Medulla oblongata (tissue), 1 donor: ENCODE results near the gene PDE10A.

Source experiments
- DNase-seq: peaks from one replicate; pipeline ENCODE4 v3.0.0-alpha.2; 2015; ENCODE audit errors: extremely low spot score

PDE10A gene

DNA sequence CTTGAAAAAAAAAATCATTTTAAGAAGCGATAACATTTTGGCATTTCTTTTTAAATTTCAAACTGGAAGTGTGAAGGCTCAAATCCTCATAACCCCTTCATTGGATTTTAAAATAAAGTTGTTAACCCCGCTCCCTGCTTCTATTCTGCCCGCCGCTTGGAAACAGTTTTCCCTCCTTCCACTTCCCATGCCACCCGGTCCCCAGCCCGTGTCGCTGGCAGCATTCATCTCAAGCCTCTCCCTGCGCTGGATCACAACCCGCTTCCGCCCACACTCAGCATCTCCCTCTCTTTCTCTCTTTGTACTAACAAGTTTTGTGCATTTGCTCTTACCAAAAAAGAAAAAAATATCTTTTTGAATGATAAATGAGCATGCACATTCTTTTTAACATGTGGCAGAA, 15.4 kb upstream of the PDE10A start:
- no peak for DNase-seq

DNA sequence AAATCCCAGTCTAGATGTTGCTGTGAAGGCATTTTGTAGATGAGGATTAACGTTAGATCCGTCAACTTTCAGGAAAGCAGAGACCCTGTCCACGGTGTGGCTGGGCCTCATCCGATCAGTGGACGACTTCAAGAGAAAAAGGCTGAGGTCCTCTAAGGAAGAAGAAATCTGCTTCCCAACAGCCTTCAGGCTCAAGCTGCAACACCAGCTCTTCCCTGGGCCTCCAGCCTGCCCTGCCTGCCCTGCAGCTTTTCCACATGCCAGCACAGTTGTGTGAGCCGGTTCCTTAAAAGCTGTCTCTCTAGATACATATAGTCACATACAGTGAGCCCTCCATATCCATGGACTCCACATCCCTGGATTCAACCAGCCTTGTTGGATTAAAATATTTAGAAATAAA, 14.1 kb upstream of the PDE10A start:
- no peak for DNase-seq

DNA sequence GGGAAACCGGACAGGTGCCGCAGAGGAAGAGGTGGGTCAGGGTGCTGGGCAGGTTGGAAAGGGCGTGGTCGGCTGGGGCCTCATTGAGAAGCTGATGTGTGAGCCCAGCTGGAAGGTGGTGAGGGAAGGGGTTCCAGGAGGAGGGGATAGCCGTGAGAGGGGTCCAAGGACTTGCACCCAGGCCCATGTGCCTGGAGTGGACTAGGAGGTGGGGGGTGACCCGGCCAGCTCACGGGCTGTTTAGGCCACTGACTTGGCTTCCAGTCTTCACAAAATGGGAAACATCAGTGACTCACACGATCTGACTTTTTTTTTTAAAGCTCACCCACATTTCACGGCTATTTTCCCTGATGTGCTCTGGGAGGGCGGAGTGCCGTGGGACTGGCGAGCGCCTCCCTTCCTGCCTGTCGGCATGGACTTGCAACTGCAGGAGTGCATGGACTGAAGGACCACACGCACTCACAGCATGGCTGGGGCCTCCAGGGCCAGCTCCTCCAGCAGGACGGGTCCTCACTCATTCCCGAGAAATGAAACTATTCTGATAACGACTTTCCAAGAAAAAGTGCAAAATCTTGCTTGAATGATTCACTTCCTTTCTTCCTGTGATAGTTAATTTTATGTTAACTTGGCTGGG, 13.5 kb upstream of the PDE10A start:
- DNase-seq: no peak

- no peak for DNase-seq
Measured at GRCh38 chr6:165675120-165675519, 12.1 kb upstream of the PDE10A start.

DNA sequence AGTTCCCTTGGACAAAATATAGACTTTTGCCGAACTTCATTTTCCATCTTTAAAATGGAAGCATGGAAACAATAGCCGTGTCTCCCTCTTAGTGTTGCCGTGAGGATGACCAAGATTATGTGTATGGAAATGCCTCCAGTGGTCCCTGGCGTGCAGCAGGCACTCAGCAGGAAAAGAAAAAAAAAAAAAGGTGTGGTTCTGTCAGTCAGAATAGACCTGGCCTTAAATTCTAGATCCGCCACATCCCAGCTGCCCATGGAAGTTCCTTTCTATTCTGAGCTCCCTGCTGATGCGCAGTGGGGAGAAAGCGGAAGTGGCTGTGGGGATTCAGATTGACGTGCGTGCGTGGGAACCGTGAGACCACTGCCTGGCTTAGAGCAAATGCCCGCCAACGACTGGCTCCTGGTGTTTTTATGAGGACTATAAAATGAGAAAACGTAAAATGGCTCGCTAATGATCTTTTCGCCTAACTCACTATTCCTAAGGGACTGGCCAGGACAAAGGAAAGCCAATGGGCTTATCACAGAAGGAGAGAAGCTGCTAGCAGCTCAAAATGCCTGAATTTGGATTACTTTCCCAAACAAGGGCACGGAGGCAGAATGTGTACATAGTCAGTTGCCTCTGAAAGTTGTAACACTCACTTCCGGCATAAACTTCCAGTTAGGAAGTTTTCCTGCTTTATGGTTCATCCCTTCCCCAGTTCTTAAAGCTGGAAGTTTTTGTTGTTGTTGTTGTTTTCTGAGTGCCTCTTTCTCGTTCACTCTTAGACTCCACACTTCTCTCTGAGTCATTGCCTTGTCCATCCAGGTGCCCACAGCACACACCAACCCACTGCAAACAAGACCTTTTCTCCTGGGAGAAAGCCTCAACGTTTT, 11.4 kb upstream of the PDE10A start:
- DNase-seq: no peak

DNA sequence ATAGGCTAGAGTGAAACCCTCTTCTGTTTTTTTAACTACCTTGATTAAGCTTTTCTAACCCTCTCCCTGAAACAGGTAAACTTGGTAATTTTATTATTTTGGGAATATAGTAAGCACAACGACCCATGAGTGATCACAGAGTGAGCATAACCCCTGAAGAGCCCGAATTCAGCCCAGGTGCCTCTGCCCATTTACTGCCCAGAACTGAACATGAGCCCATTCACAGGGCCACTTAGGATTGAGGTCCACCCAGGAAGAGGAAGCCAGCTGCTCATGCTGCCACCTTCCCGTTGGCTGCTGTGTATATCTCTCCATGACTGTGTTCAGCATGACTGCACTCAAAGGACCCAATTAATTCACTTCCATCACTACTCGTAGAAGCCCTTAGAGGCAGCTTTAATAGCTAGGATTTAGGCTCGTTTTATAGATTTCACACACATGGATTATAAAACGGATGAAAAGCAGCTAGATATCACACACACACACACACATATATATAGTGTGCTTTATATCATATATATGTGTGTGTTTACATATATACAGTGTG, 8.3 kb upstream of the PDE10A start:
- DNase-seq: no peak

GRCh38 chr6:165668951-165669350, 5.9 kb upstream of the PDE10A start:
- DNase-seq: no peak

GRCh38 chr6:165665384-165665672, 2.3 kb upstream of the PDE10A start:
- DNase-seq: no peak

DNA sequence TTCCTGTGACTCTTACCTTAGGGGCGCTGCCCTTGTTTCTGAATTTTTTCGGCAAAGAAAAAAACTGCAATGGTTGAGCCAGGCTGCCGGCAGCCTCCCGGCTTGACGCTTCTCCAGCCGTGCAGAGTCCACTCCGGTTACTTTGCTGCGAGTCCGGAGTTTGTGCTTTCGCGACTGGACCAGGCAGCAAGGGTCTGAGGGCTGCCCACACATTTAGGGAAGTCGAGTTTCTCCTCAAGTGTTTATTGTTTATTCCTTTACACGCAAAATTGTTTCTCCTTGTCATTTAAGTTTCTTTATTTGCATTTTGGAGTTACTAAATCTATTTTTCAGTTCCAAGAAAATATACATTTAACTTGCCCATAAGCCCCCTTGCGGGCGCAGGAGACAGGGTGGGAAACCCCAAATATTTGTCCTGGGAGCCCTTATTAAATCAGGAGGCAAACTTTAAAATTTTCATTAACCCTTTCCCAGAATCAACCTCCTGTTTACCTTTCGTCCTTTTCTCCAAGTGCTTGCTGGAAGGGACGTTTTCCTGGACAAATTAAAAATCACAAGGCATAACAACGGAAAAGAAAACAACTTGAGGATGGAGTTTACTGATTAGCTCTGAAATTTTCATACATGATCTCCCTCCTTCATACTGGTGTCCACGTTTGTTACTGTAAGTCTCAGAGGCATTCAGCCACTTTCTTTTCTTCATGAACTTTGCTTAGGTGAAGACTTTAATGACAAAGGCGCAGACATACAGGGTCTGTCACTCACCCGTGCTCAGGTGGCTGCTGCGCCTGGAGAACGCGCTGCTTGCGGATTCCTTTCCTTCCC, 1.7 kb upstream of the PDE10A start:
- DNase-seq: no peak

DNA sequence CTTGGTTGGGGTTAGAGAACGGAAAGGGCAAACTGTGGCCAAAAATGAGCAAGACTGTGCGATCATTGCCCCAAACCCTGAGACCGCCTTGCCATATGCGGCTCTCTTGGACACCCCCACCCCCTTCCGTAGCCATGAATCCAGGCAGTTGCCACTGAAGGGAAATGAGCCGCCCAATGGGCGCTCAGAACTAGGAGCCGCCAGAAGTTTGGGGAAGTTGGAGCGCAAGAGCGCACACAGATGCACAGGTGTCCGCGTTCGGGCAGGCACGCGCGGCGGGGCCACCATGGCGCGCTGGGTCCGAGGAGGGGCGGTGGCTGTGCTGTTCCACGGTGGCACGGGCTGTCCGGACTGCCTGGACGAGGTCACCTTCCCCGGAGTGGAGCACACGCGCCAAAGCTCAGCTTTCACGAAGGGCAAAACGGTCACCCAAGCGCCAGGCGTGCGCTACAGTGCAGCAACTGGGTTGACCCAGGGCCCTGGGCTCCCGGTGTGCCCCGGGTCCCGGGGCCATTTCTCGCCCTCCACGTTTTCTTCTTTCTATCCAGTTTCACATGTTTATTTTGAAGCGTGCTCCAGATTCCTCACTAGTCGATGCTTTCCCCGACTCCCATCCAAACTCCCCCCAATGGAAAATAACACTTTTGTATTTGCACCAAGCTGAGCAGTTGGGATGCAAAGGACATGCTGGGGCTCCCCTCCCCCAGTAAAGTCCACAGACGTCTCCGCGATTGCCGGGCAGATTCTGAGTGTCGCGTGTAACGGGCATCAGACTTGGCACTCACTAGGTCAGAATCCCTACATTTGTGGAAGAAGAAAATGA, 906 bp upstream of the PDE10A start:
- DNase-seq: no peak

DNA sequence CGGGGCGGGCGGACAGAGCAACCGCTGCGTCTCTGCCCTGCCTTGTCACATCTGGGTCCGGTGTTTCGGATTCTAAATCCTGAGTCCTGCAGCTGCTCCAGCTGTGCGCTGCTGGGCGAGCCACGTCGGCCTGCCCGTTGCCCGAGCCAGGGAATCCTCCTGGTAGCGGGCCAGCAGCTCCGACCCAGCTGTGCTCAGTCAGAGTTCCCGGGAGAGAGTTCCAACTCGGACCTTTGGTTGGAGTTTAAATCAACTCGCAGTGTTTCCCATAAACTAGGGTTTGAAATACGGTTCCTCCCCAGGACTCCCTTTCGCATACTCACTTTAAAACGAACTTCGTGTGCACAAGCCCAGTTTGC, 315 bp upstream of the PDE10A start:
- no peak for DNase-seq

DNA sequence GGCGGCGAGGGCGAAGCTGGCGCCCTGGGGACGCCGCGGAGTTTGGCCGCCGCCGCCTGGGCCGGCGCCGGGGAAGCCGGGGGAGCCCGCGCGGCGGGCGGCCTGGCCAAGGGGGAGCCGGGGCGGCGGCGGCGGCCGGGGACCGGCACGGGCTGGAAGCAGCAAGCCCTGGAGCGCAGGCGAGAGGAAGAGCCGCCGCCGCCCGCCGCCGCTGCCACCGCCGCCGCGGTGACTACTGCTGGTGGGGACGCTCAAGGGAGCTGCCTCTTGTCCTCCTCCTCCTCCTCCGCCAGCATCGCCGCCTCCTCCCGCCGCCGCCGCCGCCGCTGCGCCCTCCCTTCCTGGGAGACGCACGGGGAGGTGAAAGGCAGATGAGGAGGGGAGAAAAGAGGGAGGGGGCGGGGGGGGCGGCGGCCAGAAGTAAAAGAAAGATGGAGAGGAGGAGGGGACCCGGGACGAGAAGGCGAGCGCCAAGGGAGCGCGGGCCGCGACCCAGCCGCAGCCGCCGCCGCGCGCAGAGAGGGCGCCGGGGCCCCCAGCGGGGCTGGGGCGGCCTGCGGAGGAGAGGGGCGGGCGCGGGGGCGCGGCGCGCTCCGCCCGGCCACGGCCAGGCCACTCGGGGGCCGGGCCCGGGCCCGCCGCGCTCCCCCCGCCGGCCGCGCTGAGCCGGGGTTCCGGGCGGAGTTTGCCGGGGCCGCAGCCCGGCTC, 846 bp downstream of the PDE10A start:
- DNase-seq: no peak

DNA sequence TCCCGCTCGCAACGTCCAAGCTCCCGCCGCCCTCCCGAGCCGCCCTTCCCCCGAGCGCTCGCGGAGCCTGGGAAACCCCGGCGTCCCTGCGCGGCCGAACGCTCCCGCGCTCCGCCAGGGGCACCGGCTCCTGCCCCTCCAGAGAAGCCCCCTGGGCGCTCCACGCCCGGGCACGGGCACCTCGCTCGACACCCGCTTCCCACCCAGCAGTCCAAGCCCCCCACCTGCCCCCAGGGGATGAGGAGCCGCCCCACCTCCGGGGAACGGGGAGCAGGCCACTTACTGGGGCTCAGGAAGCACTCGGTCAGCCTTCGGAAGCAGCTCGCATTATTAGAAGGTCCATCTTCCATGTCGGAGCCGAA, 1.4 kb downstream of the PDE10A start:
- no peak for DNase-seq

GRCh38 chr6:165660857-165661663, 2.0 kb downstream of the PDE10A start:
- no peak for DNase-seq

- DNase-seq: no peak
Measured at GRCh38 chr6:165659945-165660856, 2.8 kb downstream of the PDE10A start.

- no peak for DNase-seq
Measured at GRCh38 chr6:165658395-165659058, 4.5 kb downstream of the PDE10A start.

DNA sequence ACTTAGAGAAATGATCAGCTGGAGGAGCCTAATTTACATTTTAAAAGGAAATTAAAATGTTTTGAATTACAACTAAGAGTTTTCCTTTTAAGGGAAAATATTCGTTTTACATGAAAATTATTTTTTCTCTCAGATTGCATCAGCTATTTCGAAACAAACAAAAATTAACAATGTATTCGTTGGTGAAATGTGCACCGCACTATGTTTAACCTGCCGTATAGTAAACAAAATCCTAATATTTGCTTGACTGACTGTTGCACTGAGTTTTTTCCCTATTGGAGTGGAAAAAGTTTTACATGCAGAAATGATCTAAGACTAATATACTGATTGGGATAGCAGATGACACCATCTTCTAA, 5.7 kb downstream of the PDE10A start:
- DNase-seq: no peak

- DNase-seq: no peak
Measured at GRCh38 chr6:165656581-165657324, 6.3 kb downstream of the PDE10A start.
